HL-60 (cell line): Measurements from ENCODE around the gene ARHGEF37.
A peak's percentile ranks its signal among the peaks of the same experiment; 100 is the strongest.

Experiments used
- DNase-seq, 2 experiments: peaks; one replicate each; pipeline ENCODE4 v3.0.0-alpha.2; 2010 to 2020; ENCODE audit warnings: low read depth in 1 of 2, low spot score in 1 of 2
- H3K27ac ChIP-seq: fragments of 250-450 bp; sonication (Bioruptor Pico); replicated peaks from 2 replicates; pipeline ENCODE4 v1.5.1; 2020; ENCODE audit warnings: mild to moderate bottlenecking, moderate library complexity
- H3K27me3 ChIP-seq: fragments of 250-450 bp; sonication (Bioruptor Pico); 2 replicates; pipeline ENCODE4 v1.5.1; 2021; ENCODE audit warnings: mild to moderate bottlenecking, moderate library complexity; ENCODE audit not compliant: insufficient read depth, poor library complexity, severe bottlenecking
- H3K4me3 ChIP-seq: replicated peaks from 2 replicates; pipeline ENCODE4 v1.5.1; 2011; ENCODE audit warnings: mild to moderate bottlenecking, control low read depth, low read length; ENCODE audit not compliant: insufficient read depth
- GABPA ChIP-seq: IDR thresholded peaks from 2 replicates; pipeline ENCODE4 v1.6.1; 2012; ENCODE audit warnings: low read depth
- POLR2AphosphoS5 ChIP-seq: IDR thresholded peaks from 2 replicates; pipeline ENCODE4 v1.6.1; 2012; ENCODE audit warnings: low read depth
- SPI1 ChIP-seq: IDR thresholded peaks from 2 replicates; pipeline ENCODE4 v1.6.1; 2012; ENCODE audit warnings: low read depth, mild to moderate bottlenecking, borderline replicate concordance
- TF ChIP-seq, protein P1 (sequence below): IDR thresholded peaks from 2 replicates; pipeline ENCODE4 v1.6.1; 2012; ENCODE audit warnings: low read depth; ENCODE audit not compliant: insufficient replicate concordance
- TF ChIP-seq, protein P2 (sequence below): IDR thresholded peaks from one replicate; pipeline ENCODE4 v1.5.1; 2011; ENCODE audit warnings: low read length, control low read depth, inconsistent platforms; ENCODE audit not compliant: insufficient read depth

Gene ARHGEF37

DNA sequence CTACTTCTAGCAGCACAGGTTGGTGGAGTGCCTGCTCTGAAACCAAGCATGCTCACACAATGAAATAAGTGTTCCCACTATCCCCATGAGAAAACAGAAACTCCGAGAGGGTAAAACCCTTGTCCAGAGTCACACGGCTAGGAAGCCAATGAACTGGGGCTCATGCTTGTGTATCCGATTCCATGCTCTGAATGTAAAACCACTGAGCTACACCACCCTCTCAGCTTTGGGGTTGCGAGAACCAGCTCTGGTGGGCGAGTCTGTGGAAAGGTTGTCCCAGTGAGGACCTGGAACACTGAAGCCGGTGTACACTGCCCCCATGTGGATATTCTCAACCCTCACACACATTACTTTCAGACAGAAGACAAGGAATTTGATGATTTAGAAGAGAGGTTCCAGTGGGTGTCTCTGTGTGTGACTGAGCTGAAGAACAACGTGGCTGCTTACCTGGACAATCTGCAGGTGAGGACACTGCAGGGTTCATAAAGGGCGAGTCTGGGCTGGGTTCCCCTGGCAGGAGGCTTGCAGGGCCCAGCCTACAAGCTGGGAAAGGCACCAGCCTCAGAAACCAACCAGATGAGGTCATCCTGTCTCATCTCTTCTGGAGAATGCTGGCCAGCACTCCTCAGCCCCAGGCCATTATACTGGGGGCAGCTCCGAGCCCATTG lies 37.4 kb downstream of the ARHGEF37 start:
- Histone ChIP-seq H3K27ac (no peak overlapping the region), H3K27me3 (no peaks in the 10 kb centered on the region), H3K4me3 (no peak overlapping the region)
- peak in 1 of 2 experiments; percentile 45 for DNase-seq
- TF ChIP-seq SPI1 (no peak), POLR2AphosphoS5 (no peak)
- TF ChIP-seq, protein P1, sequence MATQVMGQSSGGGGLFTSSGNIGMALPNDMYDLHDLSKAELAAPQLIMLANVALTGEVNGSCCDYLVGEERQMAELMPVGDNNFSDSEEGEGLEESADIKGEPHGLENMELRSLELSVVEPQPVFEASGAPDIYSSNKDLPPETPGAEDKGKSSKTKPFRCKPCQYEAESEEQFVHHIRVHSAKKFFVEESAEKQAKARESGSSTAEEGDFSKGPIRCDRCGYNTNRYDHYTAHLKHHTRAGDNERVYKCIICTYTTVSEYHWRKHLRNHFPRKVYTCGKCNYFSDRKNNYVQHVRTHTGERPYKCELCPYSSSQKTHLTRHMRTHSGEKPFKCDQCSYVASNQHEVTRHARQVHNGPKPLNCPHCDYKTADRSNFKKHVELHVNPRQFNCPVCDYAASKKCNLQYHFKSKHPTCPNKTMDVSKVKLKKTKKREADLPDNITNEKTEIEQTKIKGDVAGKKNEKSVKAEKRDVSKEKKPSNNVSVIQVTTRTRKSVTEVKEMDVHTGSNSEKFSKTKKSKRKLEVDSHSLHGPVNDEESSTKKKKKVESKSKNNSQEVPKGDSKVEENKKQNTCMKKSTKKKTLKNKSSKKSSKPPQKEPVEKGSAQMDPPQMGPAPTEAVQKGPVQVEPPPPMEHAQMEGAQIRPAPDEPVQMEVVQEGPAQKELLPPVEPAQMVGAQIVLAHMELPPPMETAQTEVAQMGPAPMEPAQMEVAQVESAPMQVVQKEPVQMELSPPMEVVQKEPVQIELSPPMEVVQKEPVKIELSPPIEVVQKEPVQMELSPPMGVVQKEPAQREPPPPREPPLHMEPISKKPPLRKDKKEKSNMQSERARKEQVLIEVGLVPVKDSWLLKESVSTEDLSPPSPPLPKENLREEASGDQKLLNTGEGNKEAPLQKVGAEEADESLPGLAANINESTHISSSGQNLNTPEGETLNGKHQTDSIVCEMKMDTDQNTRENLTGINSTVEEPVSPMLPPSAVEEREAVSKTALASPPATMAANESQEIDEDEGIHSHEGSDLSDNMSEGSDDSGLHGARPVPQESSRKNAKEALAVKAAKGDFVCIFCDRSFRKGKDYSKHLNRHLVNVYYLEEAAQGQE: no peak
- TF ChIP-seq, protein P2, sequence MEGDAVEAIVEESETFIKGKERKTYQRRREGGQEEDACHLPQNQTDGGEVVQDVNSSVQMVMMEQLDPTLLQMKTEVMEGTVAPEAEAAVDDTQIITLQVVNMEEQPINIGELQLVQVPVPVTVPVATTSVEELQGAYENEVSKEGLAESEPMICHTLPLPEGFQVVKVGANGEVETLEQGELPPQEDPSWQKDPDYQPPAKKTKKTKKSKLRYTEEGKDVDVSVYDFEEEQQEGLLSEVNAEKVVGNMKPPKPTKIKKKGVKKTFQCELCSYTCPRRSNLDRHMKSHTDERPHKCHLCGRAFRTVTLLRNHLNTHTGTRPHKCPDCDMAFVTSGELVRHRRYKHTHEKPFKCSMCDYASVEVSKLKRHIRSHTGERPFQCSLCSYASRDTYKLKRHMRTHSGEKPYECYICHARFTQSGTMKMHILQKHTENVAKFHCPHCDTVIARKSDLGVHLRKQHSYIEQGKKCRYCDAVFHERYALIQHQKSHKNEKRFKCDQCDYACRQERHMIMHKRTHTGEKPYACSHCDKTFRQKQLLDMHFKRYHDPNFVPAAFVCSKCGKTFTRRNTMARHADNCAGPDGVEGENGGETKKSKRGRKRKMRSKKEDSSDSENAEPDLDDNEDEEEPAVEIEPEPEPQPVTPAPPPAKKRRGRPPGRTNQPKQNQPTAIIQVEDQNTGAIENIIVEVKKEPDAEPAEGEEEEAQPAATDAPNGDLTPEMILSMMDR: peak; percentile 68

DNA sequence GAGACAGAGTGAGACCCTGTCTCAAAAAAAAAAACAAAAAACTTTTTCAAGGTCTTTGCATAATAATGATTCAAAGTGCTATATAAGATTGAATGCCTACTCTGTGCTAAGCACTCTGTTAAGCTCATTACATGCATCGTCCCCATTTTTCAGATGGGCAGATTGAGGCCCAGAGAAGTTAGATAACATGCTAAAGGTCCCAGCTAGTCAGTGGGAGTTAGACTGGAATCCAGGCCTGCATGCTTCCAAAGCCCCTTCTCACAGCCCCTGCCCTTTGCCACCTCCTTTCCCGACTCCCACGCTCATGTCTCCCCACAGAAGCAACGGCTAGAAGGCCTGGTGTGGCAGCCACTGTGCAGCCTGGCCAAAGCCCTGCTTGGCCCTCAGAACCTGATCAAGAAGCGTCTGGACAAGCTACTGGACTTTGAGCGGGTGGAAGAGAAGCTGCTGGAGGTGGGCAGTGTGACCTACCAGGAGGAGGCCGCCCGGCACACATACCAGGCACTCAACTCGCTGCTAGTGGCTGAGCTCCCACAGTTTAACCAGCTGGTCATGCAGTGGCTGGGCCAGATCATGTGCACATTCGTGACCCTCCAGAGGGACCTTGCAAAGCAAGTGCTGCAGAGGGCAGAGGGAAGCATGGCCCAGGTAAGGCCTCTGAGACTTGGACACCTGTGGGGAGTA lies 40.3 kb downstream of the ARHGEF37 start:
- TF ChIP-seq POLR2AphosphoS5 (no peak), GABPA (no peak), SPI1 (no peak)
- TF ChIP-seq, protein P1: no peak
- TF ChIP-seq, protein P2: no peak
- no peaks in the 10 kb centered on the region for H3K27me3 ChIP-seq

DNA sequence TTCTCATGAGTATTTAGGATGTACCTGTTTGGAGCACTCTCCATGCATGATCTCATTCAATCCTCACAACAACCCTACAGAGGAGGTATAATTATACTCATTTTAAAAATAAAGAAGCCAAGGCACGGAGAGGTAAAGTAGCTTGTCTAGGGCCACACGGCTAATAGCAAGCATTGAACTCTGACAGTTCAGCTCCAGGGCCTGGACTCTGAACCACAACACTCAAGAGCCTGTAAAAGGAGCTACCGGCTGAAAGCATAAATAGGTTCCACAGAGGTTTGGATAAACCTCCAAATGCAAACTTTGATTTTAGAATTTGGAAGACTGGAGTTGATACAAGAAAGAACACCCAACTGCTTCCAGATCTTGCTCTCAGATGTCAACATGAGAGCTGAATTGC lies 41.2 kb downstream of the ARHGEF37 start:
- TF ChIP-seq, protein P2: no peak
- TF ChIP-seq, protein P1: no peak
- no peak for TF ChIP-seq GABPA
- no peak for TF ChIP-seq SPI1
- TF ChIP-seq POLR2AphosphoS5: no peak
- no peak for DNase-seq

More for the DNA sequence above, 40.3 kb downstream of the ARHGEF37 start:
- DNase-seq: no peak
- Histone ChIP-seq H3K27ac (no peak overlapping the region), H3K4me3 (no peak overlapping the region)

More for the DNA sequence above, 41.2 kb downstream of the ARHGEF37 start:
- no peaks in the 10 kb centered on the region for H3K27me3 ChIP-seq
- H3K4me3 ChIP-seq: no peak overlapping the region
- H3K27ac ChIP-seq: no peak overlapping the region
